Stimulated activated CD4-positive, alpha-beta T cell treated with anti-CD3 and anti-CD28 coated beads, Interleukin-1b, Interleukin-23, amount 100 ng/mL, for 48 hours (primary cell): ENCODE results near the gene NFE2L3.

Source experiments
- DNase-seq: peaks from one replicate; pipeline ENCODE4 v3.0.0-alpha.2; 2020

NFE2L3 gene

DNA sequence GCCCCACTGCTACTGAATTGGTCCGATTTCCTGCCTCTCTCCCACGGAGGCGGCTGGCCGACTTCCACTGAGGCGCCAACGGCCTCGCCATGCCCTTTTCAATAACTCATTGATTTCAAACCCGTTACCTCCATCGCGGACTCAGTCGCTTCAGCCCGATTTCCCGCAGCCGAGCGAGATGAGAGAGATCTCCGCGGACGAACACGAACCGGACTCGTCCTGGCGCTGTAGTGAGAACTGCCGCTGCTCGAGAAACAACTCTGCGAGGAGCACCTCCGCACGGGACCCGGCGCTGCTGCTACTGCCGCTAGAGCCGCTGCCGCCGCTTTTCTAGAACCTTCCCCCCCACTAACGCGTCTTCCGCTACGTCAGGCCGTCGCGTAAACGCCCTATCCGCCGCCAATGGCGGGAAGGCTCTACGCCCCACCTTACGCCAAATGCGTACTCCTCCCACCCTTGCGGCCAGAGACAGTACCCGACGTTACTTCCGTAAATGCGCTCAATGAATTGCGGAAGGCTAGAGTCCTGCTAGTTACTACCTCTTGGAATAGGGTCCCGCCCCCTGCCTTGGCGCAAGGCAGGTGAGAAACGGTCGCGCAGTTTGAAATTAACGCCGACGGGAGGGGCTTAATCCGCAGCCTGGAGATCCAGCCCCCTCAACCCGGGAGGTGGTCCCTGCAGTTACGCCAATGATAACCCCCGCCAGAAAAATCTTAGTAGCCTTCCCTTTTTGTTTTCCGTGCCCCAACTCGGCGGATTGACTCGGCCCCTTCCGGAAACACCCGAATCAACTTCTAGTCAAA is 48.6 kb downstream of the NFE2L3 start, which contains the start of gene HNRNPA2B1:
Gene HNRNPA2B1 (minus strand): TSS at position 303 of the 803 bp plus-strand sequence. CDS start 169 bp downstream, at position 134.
- peak; percentile 96 for DNase-seq

DNA sequence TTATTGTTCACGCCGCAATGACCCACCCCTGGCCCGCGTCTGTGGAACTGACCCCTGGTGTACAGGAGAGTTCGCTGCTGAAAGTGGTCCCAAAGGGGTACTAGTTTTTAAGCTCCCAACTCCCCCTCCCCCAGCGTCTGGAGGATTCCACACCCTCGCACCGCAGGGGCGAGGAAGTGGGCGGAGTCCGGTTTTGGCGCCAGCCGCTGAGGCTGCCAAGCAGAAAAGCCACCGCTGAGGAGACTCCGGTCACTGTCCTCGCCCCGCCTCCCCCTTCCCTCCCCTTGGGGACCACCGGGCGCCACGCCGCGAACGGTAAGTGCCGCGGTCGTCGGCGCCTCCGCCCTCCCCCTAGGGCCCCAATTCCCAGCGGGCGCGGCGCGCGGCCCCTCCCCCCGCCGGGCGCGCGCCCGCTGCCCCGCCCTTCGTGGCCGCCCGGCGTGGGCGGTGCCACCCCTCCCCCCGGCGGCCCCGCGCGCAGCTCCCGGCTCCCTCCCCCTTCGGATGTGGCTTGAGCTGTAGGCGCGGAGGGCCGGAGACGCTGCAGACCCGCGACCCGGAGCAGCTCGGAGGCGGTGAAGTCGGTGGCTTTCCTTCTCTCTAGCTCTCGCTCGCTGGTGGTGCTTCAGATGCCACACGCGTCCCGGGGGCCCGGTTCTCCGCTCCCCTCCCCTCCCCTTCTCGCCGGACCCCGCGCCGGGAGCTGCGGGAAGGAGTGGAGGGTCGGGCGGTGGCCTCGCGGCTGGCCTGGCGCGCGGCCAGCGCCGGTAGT is 49.4 kb downstream of the NFE2L3 start, which contains the start of gene CBX3:
Gene CBX3 (plus strand): TSS at position 499 of the 772 bp plus-strand sequence. CDS start 1,254 bp downstream, outside the sequence.
- peak; percentile 92 for DNase-seq

GRCh38 chr7:26202019-26202990 is 50.3 kb downstream of the NFE2L3 start:
- peak; percentile 60 for DNase-seq

DNA sequence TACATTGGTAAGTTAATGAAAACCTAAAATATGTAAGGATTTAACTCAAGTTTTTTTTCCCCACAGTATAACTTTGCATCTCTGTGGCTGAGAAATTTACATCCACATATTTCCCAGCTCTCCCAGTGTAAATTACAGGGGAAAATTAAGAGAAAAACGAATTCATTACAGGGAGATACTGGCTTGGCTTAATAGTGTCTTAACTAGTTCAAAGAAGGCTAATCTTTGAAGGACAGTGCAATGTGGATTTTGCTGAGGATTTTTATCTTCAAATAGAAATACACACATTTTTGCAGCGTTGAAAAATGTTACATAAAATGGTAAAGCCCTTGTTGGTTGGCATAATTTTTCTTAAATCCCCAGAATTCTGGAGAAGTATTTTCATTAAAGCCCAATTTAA is 51.0 kb downstream of the NFE2L3 start:
- DNase-seq = no peak

DNA sequence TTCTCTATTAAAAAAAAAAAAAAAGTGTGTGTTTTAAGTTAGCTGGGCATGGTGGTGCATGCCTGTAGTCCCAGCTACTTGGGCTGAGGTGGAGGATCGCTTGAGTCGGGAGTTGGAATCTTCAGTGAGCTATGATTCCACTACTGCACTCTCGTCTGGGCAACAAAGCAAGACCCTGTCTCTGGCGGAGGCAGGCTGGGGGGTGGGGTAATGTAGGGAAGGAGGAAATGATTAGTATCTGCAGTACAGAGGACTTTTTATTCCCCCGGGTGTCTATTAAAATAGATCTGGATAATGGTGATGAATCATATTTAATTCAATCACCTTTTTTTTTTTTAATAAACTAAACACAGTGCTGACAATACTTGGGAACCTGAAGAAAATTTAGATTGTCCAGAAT is 56.0 kb downstream of the NFE2L3 start:
- no peak for DNase-seq

GRCh38 chr7:26212921-26213718 is 61.1 kb downstream of the NFE2L3 start:
- no peak for DNase-seq

- DNase-seq = no peak
Measured at GRCh38 chr7:26213807-26214515, 62.0 kb downstream of the NFE2L3 start.

- no peak for DNase-seq
Measured at GRCh38 chr7:26216049-26216448, 64.1 kb downstream of the NFE2L3 start.

- no peak for DNase-seq
Measured at GRCh38 chr7:26224359-26224758, 72.4 kb downstream of the NFE2L3 start.

DNA sequence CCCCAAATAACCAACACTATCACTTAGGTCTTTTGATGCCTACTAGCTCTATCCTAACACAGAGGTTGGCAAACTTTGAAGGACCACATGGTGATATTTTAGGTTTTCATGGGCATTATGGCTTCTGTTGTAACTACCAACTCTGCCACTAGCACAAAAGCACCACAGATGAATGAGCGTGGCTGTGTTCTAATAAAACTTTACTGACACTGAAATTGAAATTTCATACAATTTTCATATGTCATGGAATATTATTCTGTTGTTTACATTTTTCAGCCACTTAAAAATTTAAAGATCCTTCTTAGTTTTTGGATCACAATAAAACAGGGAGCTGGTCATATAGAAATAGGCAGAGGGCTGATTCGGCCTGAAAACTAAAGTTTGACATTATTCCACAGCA is 76.0 kb downstream of the NFE2L3 start:
- no peak for DNase-seq

DNA sequence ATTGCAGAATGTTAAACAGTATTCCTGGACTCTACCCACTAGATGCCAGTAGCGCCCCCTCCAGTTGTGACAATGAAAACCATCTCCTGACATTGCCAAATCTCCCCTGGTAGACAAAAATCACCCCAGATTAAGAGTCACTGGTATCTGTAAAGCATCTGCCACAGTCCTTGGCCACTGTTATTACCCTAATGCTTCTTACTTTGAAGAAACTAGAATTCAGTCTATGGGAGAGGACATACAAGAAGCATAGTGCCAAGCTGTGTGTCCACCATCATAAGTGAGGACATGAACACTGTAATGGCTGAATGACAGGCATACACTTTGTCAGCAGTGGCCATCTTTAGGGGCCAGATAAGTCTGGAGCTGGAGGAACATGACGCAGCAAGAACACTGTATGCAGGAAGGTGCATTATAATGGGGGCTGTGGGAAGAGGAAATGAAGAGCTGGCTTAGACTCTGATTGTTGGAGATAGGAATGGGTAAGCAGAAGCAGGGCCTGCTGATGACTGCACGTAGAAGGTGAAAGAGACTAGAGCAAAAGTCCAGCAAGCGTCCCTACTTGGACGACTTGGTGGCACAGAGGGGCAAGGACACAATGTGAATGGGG is 82.0 kb downstream of the NFE2L3 start:
- DNase-seq = no peak
